CD4-positive, alpha-beta T cell (primary cell): Measurements from ENCODE around the gene APIP. TPM values are rescaled to one million over a fixed set of nuclear protein-coding genes. Genes with fewer than 3 reads are reported as not detected.
A peak's percentile ranks its signal among the peaks of the same experiment; 100 is the strongest.
"Not testable (repeated sequence)": the region's sequence is repeated elsewhere in the genome, so short reads cannot be mapped to it uniquely, and the experiment has no call there.

ENCODE experiments used
- ATAC-seq: fragments of 200-7000 bp; cut with Tn5 transposase; one replicate; pipeline ENCODE4 v1.10.0; 2022; ENCODE audit warnings: mild to moderate bottlenecking; ENCODE audit not compliant: poor library complexity
- CTCF ChIA-PET: fragments of 350-600 bp; sonication (Branson Sonifier 250); formaldehyde crosslinking; loops from one replicate; lab custom pipeline; 2021; ENCODE audit warnings: antibody characterized with exemption, inconsistent platforms; lab: Charles Lee
- POLR2A ChIA-PET: fragments of 350-600 bp; sonication (Branson Sonifier 250); formaldehyde crosslinking; loops from one replicate; lab custom pipeline; 2021; ENCODE audit warnings: antibody characterized with exemption, inconsistent platforms; lab: Charles Lee
- DNase-seq, 14 experiments: peaks; one replicate each; pipeline ENCODE4 v3.0.0-alpha.2; 2013 to 2020; ENCODE audit warnings: mixed read lengths in 2 of 14
- H3K27ac ChIP-seq, 2 donors: one replicate each; pipeline versions ENCODE4 v1.5.1 to v1.7.0; 2013; ENCODE audit warnings: low read length in 2 of 2, low read depth in 1 of 2, mild to moderate bottlenecking in 1 of 2
- H3K27me3 ChIP-seq, 2 experiments: 1 replicate in 1 of 2; 2 replicates in 1 of 2; pipeline versions ENCODE4 v1.6.1 to v1.7.0; 2013; ENCODE audit warnings: low read length in 2 of 2, control low read depth in 1 of 2, mild to moderate bottlenecking in 1 of 2, moderate library complexity in 1 of 2; ENCODE audit not compliant: insufficient read depth in 2 of 2, control insufficient read depth in 1 of 2
- H3K36me3 ChIP-seq: one replicate; pipeline ENCODE4 v1.6.1; 2013; ENCODE audit warnings: low read length, control low read depth; ENCODE audit not compliant: insufficient read depth
- H3K4me1 ChIP-seq: one replicate; pipeline ENCODE4 v1.6.1; 2013; ENCODE audit warnings: low read length, control low read depth; ENCODE audit not compliant: insufficient read depth
- H3K4me3 ChIP-seq: one replicate; pipeline ENCODE4 v1.5.1; 2013; ENCODE audit warnings: mild to moderate bottlenecking, low read length, moderate library complexity
- H3K9me3 ChIP-seq, 2 experiments: 1 replicate in 1 of 2; 2 replicates in 1 of 2; pipeline versions ENCODE4 v1.6.1 to v1.7.0; 2013; ENCODE audit warnings: low read length in 2 of 2, mild to moderate bottlenecking in 2 of 2, control low read depth in 1 of 2, moderate library complexity in 1 of 2; ENCODE audit not compliant: control insufficient read depth in 1 of 2, insufficient read depth in 1 of 2
- H3K27ac Mint-ChIP-seq: one replicate; pipeline ENCODE4 v1.8.0; 2020; ENCODE audit warnings: mixed read lengths
- H3K27me3 Mint-ChIP-seq: one replicate; pipeline ENCODE4 v1.8.0; 2021; ENCODE audit warnings: mixed read lengths
- H3K36me3 Mint-ChIP-seq: one replicate; pipeline ENCODE4 v1.8.0; 2021; ENCODE audit warnings: low read depth, mixed read lengths
- H3K4me1 Mint-ChIP-seq: one replicate; pipeline ENCODE4 v1.8.0; 2021; ENCODE audit warnings: low read depth, mixed read lengths
- H3K4me3 Mint-ChIP-seq: one replicate; pipeline ENCODE4 v1.8.0; 2020; ENCODE audit warnings: mild to moderate bottlenecking, mixed read lengths
- H3K9me3 Mint-ChIP-seq: one replicate; pipeline ENCODE4 v1.8.0; 2020; ENCODE audit warnings: mixed read lengths
- intact Hi-C, 2 experiments: fragments of 100-400 bp; cut with DNase I in 1 of 2; cut with micrococcal nuclease in 1 of 2; formaldehyde crosslinking; loops; one replicate each; pipeline versions ENCODE4 v1.15.1 to v1.9.0; 2023 to 2025; cut with DNase I, micrococcal nuclease
- total RNA-seq, 174 experiments: library from RNA in 2 of 174; stranded (reverse) in 2 of 174; gene quantifications; one replicate each; pipeline ENCODE4 v1.2.3 and lab custom pipeline; 2021 to 2026
- TF ChIP-seq, protein P1 (sequence below): fragments of 200-600 bp; IDR thresholded peaks from one replicate; pipeline ENCODE4 v1.8.0; 2022; ENCODE audit warnings: antibody characterized with exemption, mild to moderate bottlenecking

The APIP gene
- total RNA-seq, 2 experiments from 2014 or later, result 7.1 to 8.3 TPM

DNA sequence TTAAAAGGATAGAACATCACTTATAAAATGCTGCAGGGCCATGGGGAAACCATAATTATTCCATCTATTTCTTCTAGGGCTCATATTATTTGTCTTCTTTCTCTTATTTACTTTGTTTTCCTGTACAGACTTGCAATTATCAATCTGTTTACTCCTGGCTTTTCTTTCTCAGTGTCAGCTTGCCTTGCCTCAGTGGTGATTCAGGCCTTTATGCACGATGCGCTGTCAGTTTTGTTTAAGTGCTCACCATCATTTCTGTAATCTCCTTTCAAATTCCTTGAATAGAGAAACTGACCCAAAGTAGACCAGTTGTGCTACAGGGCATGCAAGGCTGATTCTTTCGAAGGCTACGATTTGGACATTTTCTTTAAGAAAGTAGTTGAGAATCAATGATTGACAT lies 5.0 kb upstream of the APIP start:
- Mint-ChIP-seq H3K36me3 (peaks cover 3% of the 10 kb centered on the region), H3K27me3 (no peaks in the 10 kb centered on the region), H3K4me3 (no peak overlapping the region), H3K27ac (peak overlapping the region; percentile 52), H3K9me3 (no peaks in the 10 kb centered on the region), H3K4me1 (peaks cover 46% of the 10 kb centered on the region)
- intact Hi-C loops, result loop anchor here (5.0 to 10.0 kb wide), 4 partner anchors 224 to 1344 kb away; no protein-coding TSS in a partner anchor
- H3K27ac ChIP-seq, result no peak overlapping the region
- H3K27me3 ChIP-seq, result no peaks in the 10 kb centered on the region
- TF ChIP-seq, protein P1, sequence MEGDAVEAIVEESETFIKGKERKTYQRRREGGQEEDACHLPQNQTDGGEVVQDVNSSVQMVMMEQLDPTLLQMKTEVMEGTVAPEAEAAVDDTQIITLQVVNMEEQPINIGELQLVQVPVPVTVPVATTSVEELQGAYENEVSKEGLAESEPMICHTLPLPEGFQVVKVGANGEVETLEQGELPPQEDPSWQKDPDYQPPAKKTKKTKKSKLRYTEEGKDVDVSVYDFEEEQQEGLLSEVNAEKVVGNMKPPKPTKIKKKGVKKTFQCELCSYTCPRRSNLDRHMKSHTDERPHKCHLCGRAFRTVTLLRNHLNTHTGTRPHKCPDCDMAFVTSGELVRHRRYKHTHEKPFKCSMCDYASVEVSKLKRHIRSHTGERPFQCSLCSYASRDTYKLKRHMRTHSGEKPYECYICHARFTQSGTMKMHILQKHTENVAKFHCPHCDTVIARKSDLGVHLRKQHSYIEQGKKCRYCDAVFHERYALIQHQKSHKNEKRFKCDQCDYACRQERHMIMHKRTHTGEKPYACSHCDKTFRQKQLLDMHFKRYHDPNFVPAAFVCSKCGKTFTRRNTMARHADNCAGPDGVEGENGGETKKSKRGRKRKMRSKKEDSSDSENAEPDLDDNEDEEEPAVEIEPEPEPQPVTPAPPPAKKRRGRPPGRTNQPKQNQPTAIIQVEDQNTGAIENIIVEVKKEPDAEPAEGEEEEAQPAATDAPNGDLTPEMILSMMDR, result no peak
- no peak overlapping the region for H3K4me3 ChIP-seq
- ATAC-seq (no peak), DNase-seq (no peak)
- no peaks in the 10 kb centered on the region for H3K9me3 ChIP-seq
- CTCF ChIA-PET, result no interaction called here
- POLR2A ChIA-PET, result no interaction called here
- peaks cover 9% of the 10 kb centered on the region for H3K4me1 ChIP-seq
- H3K36me3 ChIP-seq, result no peaks in the 10 kb centered on the region

DNA sequence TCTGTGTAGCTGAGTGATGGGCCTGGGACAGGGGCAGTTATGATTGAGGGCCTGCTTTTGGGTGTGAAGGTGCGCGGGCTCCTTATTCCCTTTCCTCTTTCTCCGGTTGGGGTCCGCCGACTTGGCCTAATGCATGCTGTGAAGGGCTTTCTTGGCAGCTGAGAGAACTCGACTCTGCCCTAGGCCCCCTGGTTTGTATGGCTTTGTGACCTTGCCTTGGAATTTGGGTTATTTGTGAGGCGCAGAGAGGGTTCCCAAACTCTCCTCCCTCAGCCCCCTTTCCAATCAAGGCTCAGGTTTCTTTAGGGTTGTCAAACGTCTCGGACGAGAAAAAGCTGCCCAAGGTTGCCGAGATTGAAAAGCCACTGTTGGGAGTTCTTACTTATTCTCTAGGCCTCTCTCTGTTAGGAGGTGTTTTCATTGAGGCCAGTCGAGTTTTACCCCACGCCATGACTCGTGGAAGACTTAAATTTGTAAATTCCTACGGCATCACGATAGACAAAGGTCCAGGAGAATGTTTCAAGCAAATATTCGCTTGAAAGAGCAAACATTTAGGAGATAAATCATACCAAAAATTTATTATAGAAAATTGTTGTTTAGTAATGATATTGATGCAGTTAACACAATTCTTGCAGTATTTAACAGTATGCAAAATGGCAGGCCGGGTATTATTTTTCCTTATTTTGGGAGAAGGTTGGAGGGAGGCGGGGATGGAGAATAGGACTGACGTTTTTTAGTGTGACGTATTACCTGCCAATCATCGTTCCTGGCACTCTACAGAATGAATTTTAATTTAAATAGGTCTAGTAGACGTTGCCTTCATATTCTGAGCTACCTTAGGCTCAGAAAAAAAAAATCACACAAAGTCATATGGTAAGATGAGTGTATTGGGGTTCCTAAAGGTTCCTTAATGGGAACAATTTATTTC lies 928 bp upstream of the APIP start:
- Mint-ChIP-seq H3K4me3 (peak overlapping the region; percentile 96), H3K9me3 (no peaks in the 10 kb centered on the region), H3K27ac (peak overlapping the region; percentile 93), H3K27me3 (no peaks in the 10 kb centered on the region), H3K36me3 (peaks cover 27% of the 10 kb centered on the region), H3K4me1 (peaks cover 62% of the 10 kb centered on the region)
- intact Hi-C loops, result loop anchor here (2.0 to 10.0 kb wide), 7 partner anchors 480 to 1882 kb away; partner anchors contain the start of genes NAT10 (in 2 of the 2), CAT (in 1 of the 2), COMMD9 (in 1 of the 2) and FBXO3 (in 1 of the 2)
- DNase-seq (peak in 1 of 14 experiments; percentile 4), ATAC-seq (peak; percentile 9)
- POLR2A ChIA-PET, result interaction anchor here (0.7 to 2.4 kb wide), 7 partner anchors 9 to 811 kb away, joined by 3 to 14 read pairs (median 3); partner anchors contain the start of gene NAT10
- Histone ChIP-seq H3K9me3 (no peaks in the 10 kb centered on the region), H3K36me3 (no peaks in the 10 kb centered on the region), H3K4me1 (peaks cover 24% of the 10 kb centered on the region), H3K4me3 (peak overlapping the region; percentile 94), H3K27ac (peak overlapping the region; percentile 80 to 93), H3K27me3 (no peaks in the 10 kb centered on the region)
- CTCF ChIA-PET, result interaction anchor here (0.6 kb wide), 1 partner anchor 811 kb away, joined by 3 read pairs; no protein-coding TSS in a partner anchor
- TF ChIP-seq, protein P1, result no peak

DNA sequence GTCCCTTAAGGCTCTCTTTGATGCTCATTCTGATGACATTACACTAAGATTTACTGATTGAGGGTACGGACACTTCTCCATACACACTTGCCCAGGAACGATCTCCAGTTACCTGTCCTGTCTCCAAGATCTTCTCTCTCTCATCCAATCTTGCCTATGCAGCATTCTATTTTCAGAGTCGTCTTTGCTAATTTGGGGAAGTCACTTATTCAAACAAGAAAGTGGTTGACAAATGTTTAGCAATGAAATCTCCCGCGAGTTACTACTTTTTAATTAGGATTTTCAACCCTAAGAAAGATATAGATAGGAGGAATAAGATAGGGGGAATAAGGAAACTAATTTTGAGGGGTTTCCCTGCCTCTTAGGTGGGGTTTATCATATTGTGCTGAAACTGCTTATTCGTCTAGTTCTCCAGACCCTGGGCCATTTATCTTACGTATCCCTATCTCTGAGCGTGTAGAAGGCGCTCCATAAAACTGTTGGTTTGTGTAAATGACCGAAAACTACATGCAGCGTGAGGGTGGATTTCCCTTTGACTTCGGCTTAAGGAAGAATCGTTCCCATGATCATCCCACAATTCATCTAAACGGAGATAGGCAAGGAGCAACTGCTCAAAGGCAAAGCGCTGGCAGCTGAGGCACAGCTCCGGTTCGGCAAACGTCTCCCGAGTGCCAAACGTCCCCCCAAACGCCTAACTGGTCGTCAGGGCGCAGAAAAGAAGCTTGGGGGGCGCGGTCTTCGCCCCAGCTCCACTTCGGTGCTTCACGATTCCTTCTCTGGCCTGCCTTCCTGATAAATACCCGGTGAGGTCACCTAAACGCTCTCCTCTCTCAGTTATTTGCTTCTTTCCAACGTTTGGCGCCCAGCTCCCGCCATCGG lies 804 bp downstream of the APIP start:
- peak overlapping the region; percentile 94 for H3K4me3 ChIP-seq
- ChIA-PET POLR2A (interaction anchor here (0.6 to 2.4 kb wide), 8 partner anchors 11 to 810 kb away, joined by 3 to 14 read pairs (median 3); partner anchors contain the start of genes CAT and NAT10), CTCF (no interaction called here)
- no peaks in the 10 kb centered on the region for H3K27me3 Mint-ChIP-seq
- ATAC-seq, result peak; percentile 4
- intact Hi-C loops, result loop anchor here (2.0 to 10.0 kb wide), 7 partner anchors 478 to 1881 kb away; partner anchors contain the start of genes NAT10 (in 2 of the 2), CAT (in 1 of the 2), COMMD9 (in 1 of the 2) and FBXO3 (in 1 of the 2)
- TF ChIP-seq, protein P1, result no peak
- H3K9me3 Mint-ChIP-seq, result no peaks in the 10 kb centered on the region
- no peaks in the 10 kb centered on the region for H3K9me3 ChIP-seq
- peaks cover 24% of the 10 kb centered on the region for H3K4me1 ChIP-seq
- peak overlapping the region; percentile 77 to 93 for H3K27ac ChIP-seq
- H3K36me3 Mint-ChIP-seq, result peaks cover 27% of the 10 kb centered on the region
- H3K27me3 ChIP-seq, result no peaks in the 10 kb centered on the region
- peak overlapping the region; percentile 96 for H3K4me3 Mint-ChIP-seq
- peak in 1 of 14 experiments; percentile 3 for DNase-seq
- peak overlapping the region; percentile 93 for H3K27ac Mint-ChIP-seq
- peaks cover 57% of the 10 kb centered on the region for H3K4me1 Mint-ChIP-seq
- H3K36me3 ChIP-seq, result no peaks in the 10 kb centered on the region

DNA sequence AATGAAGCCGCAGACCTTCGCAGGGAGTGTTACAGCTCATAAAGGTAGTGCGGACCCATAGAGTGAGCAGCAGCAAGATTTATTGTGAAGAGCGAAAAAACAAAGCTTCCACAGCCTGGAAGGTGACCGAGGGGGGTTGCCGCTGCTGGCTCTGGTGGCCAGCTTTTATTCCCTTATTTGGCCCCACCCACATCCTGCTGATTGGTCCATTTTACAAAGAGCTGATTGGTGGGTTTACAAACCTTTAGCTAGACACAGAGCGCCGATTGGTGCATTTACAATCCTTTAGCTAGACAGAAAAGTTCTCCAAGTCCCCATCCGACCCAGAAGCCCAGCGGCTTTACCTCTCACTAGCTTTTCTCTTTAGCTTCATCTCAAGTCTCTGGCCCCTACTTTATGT lies 2.6 kb downstream of the APIP start:
- H3K4me3 Mint-ChIP-seq, ATAC-seq, H3K27me3 Mint-ChIP-seq, H3K9me3 Mint-ChIP-seq, H3K27ac ChIP-seq, DNase-seq, H3K9me3 ChIP-seq, H3K36me3 ChIP-seq, H3K4me3 ChIP-seq, H3K27me3 ChIP-seq, H3K27ac Mint-ChIP-seq, CTCF ChIA-PET: not testable (repeated sequence)
- peaks cover 48% of the 10 kb centered on the region for H3K4me1 Mint-ChIP-seq
- intact Hi-C loops, result loop anchor here in 1 of 2 experiments (10.0 kb wide), 3 partner anchors 1139 to 1879 kb away; partner anchors contain the start of genes COMMD9, FBXO3 and TCP11L1
- H3K4me1 ChIP-seq, result peaks cover 24% of the 10 kb centered on the region
- peaks cover 27% of the 10 kb centered on the region for H3K36me3 Mint-ChIP-seq
- POLR2A ChIA-PET, result interaction anchor here (1.0 kb wide), 1 partner anchor 16 kb away, joined by 3 read pairs; no protein-coding TSS in a partner anchor
